Measurements from ENCODE around the gene TEAD1. TPM values are rescaled to one million over a fixed set of nuclear protein-coding genes. Genes with fewer than 3 reads are reported as not detected.

Gene TEAD1
- total RNA-seq, 1 donor from 2014 or later = 163 TPM

- no peak for DNase-seq (ENCODE audit: low spot score in 2 of 2, unreplicated experiment in 2 of 2)
- no peaks in the 10 kb centered on the region for H3K36me3 Mint-ChIP-seq
- no peak overlapping the region for H3K4me3 Mint-ChIP-seq
- no peak for TF ChIP-seq CTCF (IDR thresholded peaks at IDR 0.05; ENCODE audit: unreplicated experiment)
- H3K27me3 Mint-ChIP-seq (ENCODE audit: low read depth) = no peaks in the 10 kb centered on the region
- H3K4me1 Mint-ChIP-seq = peaks cover 92% of the 10 kb centered on the region
- peak overlapping the region; percentile 86 for H3K27ac Mint-ChIP-seq
- H3K9me3 Mint-ChIP-seq = no peaks in the 10 kb centered on the region
These were observed 135.8 kb downstream of the TEAD1 start for GRCh38 chr11:12809864-12810567.

- no peak for DNase-seq (ENCODE audit: low spot score in 2 of 2, unreplicated experiment in 2 of 2)
- H3K9me3 Mint-ChIP-seq = no peaks in the 10 kb centered on the region
- peak overlapping the region; percentile 86 for H3K27ac Mint-ChIP-seq
- H3K4me3 Mint-ChIP-seq = no peak overlapping the region
- no peaks in the 10 kb centered on the region for H3K36me3 Mint-ChIP-seq
- H3K27me3 Mint-ChIP-seq (ENCODE audit: low read depth) = no peaks in the 10 kb centered on the region
- H3K4me1 Mint-ChIP-seq = peaks cover 92% of the 10 kb centered on the region
- no peak for TF ChIP-seq CTCF (IDR thresholded peaks at IDR 0.05; ENCODE audit: unreplicated experiment)
These were observed 136.3 kb downstream of the TEAD1 start for GRCh38 chr11:12810568-12810894.

- H3K36me3 Mint-ChIP-seq = no peaks in the 10 kb centered on the region
- H3K4me3 Mint-ChIP-seq = no peak overlapping the region
- TF ChIP-seq CTCF (IDR thresholded peaks at IDR 0.05; ENCODE audit: unreplicated experiment) = no peak
- peak overlapping the region; percentile 39 for H3K27ac Mint-ChIP-seq
- H3K4me1 Mint-ChIP-seq = peaks cover 92% of the 10 kb centered on the region
- H3K27me3 Mint-ChIP-seq (ENCODE audit: low read depth) = no peaks in the 10 kb centered on the region
- no peaks in the 10 kb centered on the region for H3K9me3 Mint-ChIP-seq
- DNase-seq (ENCODE audit: low spot score in 2 of 2, unreplicated experiment in 2 of 2) = no peak
These were observed 137.6 kb downstream of the TEAD1 start for GRCh38 chr11:12811861-12812260.

GRCh38 chr11:12812849-12813248, 138.6 kb downstream of the TEAD1 start:
- Mint-ChIP-seq H3K27ac (peak overlapping the region; percentile 95), H3K4me3 (peak overlapping the region; percentile 6), H3K9me3 (no peaks in the 10 kb centered on the region), H3K27me3 (ENCODE audit: low read depth) (no peaks in the 10 kb centered on the region), H3K4me1 (peaks cover 82% of the 10 kb centered on the region), H3K36me3 (no peaks in the 10 kb centered on the region)
- TF ChIP-seq CTCF (IDR thresholded peaks at IDR 0.05; ENCODE audit: unreplicated experiment) = no peak
- no peak for DNase-seq (ENCODE audit: low spot score in 2 of 2, unreplicated experiment in 2 of 2)

- peak overlapping the region; percentile 95 for H3K27ac Mint-ChIP-seq
- no peaks in the 10 kb centered on the region for H3K9me3 Mint-ChIP-seq
- H3K4me3 Mint-ChIP-seq = peak overlapping the region; percentile 15
- no peak for DNase-seq (ENCODE audit: low spot score in 2 of 2, unreplicated experiment in 2 of 2)
- no peak for TF ChIP-seq CTCF (IDR thresholded peaks at IDR 0.05; ENCODE audit: unreplicated experiment)
- H3K27me3 Mint-ChIP-seq (ENCODE audit: low read depth) = no peaks in the 10 kb centered on the region
- peaks cover 80% of the 10 kb centered on the region for H3K4me1 Mint-ChIP-seq
- H3K36me3 Mint-ChIP-seq = peaks cover 1% of the 10 kb centered on the region
These were observed 139.4 kb downstream of the TEAD1 start for GRCh38 chr11:12813371-12814225.
